GM19463 (cell line): Measurements from ENCODE around the gene CSF1R.
"Not testable (repeated sequence)": the region's sequence is repeated elsewhere in the genome, so short reads cannot be mapped to it uniquely, and the experiment has no call there.

Experiments
- ATAC-seq: cut with Tn5 transposase; IDR thresholded peaks from one replicate; pipeline ENCODE4 v1.9.1; 2021; ENCODE audit warnings: mild to moderate bottlenecking, moderate library complexity; ENCODE audit not compliant: unreplicated experiment

CSF1R gene

GRCh38 chr5:150057511-150057910, 28.8 kb downstream of the CSF1R start:
- no peak for ATAC-seq

DNA sequence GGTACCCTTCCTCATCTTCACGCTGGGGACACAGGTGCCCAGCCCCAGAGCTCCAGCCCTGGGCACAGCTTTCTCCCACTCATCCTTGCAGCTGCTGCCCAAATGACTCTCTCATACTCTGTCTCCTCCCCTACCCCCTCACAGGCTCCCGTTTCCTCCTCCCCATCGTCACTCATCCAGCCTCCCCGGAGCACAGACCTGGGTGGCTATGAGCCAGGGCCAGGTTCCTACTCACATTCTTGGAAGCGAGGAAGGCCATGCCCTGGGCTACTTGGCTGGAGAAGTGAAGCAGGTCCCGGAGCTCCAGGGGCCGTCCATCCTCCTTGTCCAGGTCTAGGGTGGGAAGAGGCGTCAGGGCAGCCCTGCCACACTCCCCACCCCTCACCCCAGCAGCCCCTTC, 29.3 kb downstream of the CSF1R start:
- ATAC-seq: no peak

- ATAC-seq: no peak
These were observed 30.3 kb downstream of the CSF1R start for GRCh38 chr5:150056075-150056443.

GRCh38 chr5:150055326-150056074, 30.9 kb downstream of the CSF1R start:
- ATAC-seq: no peak

- no peak for ATAC-seq
These were observed 31.8 kb downstream of the CSF1R start for GRCh38 chr5:150054569-150054968.

DNA sequence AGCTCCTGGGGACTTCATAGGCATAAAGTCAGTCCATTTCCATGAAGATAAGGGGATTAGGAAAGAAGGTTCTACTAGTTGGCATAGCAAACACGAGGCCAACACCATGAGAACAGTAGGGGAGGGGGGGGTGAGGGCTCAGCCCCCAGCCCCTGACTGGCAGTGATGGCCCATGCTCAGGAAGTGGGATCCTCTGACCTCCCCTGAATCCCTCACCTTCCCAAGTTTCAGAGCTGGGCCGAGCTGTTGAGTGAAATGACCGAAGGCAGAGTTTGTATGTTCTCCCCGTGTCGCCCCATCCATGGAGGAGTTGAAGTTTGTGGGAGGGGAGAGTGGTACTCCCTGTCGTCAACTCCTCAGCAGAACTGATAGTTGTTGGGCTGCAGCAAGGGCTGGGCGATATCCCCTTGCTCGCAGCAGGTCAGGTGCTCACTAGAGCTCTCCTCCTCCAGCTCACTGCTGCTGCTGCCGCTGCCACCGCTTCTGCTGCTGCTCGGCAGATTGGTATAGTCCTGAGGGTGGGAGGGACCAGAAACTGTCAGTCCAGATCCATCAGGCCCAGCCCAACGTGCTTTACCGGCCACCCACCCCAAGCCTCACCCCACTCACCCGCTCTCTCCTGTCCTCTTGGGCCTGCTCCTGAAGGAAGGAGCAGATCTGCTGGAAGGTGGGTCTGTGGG, 32.5 kb downstream of the CSF1R start:
- ATAC-seq: no peak

DNA sequence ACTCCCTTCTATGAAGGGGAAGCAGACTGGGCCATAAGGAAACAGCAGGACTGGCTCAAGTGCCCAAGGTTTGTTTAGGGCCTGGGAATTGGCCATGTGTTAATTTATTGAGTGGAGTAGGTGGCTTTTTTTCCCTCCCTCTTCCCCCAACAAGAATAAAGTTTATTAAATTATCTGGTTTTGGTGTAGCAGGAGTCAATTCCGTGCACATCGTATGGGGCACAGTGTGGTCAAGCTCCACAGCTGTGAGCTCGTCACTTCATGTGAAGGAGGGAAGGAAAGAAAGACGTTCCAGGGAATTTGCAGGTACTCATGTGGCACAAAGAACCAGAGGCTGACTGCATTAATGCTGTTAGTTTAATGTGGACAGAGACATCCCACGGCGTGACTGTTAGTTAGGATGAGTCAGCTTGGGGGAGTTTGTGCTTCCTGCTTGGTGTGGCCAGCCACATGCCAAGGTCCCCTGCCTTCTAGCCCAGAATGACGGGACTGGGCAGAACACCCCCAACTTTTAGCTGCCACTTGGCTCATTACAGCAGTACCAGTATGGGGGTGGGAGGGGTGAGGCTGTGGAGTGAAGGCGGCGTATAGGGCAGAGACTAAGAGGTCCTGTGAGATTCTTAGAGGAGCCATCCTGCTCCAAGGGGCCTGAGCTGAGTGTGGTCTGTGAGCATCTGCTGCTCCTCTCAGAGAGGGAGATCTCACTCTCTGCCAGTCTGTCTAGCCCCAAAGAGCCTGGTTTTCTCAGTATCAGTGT, 33.2 kb downstream of the CSF1R start:
- no peak for ATAC-seq

DNA sequence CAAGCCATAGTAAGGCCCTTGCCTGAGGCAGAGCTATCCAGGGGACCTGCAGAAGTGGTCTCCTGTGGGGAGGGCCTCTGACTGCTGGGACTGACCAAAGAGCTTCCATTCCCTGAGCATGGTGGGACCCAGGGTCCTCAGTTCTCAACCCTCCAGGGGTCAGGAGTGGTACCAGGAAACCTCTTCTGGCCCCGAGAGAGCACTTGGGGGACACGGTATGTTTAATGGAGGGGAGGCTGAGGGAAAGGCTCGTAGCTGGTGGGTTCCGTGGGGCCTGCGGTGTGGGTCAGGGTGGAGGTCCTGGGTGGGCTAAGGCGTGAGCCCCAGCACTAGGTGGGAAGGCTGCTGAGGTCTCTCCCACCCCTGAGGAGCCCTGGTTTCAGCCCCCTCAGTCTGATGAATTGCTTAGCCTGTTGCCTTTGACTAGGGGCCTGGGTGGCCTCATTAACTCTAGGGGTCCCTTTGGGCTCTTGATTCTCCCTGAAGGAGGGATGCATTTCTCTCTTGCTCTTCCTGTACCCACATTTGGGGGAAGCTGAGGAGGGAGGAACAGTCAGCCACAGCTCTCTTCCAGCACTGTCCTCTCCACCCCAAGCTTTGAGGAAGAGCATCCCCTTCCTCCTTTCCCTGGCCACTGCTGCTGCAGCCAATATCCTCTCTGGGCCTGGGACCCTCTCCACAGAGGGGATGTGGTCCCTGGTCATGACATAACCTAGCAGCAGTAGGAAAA, 34.0 kb downstream of the CSF1R start:
- no peak for ATAC-seq

GRCh38 chr5:150051657-150052195, 34.6 kb downstream of the CSF1R start:
- ATAC-seq: no peak

GRCh38 chr5:150050172-150050811, 36.1 kb downstream of the CSF1R start:
- ATAC-seq: not testable (repeated sequence)

DNA sequence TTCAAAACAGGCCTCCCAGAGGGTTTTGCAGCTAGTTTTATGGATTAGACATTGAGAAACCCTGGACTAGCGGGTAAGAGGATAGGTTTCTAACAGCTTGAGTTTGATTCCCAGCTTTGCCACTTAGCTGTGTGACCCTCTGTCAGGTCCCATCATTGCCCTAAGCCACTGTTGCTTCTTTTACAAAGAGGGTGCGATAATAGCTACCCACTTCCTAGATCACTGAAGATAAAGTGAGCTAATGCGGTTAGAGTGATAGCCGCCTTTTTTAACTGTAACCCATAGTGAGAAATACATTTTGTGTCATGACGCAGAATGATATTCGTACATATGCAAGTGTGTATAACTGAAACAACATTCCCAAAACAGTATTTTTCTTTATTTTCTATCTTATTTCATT, 40.3 kb downstream of the CSF1R start:
- no peak for ATAC-seq

GRCh38 chr5:150045549-150045948, 40.8 kb downstream of the CSF1R start:
- no peak for ATAC-seq

- no peak for ATAC-seq
These were observed 41.6 kb downstream of the CSF1R start for GRCh38 chr5:150044712-150045111.

DNA sequence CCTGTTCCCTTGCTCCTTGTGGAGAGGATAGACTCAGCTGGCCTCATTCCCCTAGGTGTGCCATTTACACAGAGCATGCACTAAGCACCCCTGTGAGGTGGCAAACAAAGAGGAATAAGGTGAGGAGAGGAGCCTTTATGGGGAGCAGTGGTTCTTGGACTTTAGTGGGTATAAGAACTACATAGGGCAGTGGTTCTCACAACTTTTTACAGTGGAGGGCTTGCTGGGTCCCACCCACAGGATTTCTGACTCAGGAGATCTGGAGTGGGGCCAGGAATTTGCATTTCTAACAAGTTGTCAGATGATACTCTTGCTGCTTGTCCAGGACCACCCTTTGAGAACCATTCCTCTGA, 42.0 kb downstream of the CSF1R start:
- ATAC-seq: no peak

DNA sequence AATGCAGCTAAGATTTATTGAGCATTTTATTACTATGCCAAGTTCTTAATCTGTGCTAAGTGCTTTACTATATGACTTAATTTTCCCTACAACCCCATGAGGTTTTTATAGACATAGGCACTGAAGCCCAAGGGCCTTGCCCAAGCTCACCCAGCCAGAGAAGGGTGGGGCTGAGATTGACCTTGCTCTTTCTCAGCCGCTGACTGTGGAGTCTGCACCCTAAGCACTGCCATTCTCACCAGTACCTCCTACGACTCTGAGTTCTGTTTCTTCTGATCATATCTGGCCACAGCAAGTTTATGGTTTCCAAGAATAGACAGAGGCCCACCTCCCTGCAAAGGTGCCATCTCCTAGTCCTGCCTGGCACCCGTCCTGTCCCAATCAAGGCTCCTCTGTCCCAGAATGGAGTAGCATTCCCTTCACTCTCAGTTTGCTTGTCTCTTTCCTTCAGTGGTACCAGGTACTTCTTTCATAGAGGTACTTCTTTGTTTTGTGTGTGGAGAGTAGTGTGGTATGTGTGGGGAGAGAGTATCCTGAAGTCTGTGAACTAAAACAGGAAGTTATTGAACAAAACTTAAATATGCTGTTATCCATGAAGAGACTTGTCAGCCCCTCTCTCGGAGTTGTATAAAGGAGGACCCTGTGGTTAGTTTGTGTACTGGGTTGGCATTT, 42.6 kb downstream of the CSF1R start:
- no peak for ATAC-seq

- ATAC-seq: no peak
These were observed 43.9 kb downstream of the CSF1R start for GRCh38 chr5:150042459-150042858.

- no peak for ATAC-seq
These were observed 47.8 kb downstream of the CSF1R start for GRCh38 chr5:150038547-150038946.

DNA sequence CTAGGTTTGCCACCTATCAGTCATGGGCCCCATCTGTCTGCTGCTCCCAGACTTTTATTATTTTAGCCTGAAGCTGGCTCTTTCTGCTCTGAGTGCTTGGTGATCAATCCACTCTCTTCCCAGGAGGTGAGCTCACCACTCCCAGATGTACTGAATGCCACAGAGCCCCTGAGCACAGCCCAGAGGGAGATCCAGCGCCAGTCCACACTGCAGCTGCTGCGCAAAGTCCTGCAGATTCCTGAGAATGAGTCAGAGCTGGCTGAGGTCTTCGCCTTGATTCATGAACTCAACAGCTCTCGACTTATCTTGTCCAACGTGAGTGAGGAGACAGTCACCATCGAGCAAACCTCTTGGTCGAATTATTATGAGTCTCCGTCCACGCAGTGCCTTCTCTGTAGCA, 49.8 kb downstream of the CSF1R start:
- ATAC-seq: no peak

DNA sequence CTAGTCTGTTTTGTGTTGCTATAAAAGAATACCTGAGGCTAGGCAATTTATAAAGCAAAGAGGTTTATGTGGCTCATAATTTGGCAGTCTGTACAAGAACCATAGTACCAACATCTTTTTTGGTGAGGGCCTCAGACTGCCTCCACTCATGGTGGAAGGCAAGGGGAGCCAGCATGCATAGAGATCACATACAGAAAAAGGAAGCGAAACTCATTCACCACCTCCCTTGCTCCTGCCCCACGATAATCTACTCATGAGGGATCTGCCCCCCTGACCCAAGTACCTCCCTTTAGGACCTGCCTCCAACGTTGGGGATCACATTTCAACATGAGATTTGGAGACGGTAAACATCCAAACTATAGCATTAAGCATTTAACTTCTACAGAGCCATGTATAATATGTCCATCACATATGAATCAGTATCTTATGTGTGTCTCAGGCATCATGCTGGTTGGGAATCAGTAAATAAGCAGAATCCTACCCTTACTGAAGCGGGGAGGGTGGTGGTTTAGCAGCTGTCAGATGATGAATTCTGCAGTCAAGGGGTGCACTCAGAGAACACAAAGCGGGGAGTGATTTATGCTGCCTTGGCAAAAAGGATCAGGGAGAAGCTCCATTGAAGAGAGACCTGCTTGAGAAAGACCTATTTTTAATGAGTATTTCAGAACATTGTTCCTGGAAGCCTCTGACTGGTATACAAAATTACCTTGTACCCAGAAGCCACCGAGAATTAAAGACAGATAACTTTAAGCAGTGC, 51.0 kb downstream of the CSF1R start:
- peak; percentile 99 for ATAC-seq
